Measurements from ENCODE around the gene CEP120. TPM values are rescaled to one million over a fixed set of nuclear protein-coding genes. Genes with fewer than 3 reads are reported as not detected.
"Not testable (repeated sequence)": the region's sequence is repeated elsewhere in the genome, so short reads cannot be mapped to it uniquely, and the experiment has no call there.

Gene CEP120
- total RNA-seq, 1 donor from 2014 or later, result 13.6 TPM

- Mint-ChIP-seq H3K27me3 (ENCODE audit: unreplicated experiment) (no peaks in the 10 kb centered on the region), H3K36me3 (ENCODE audit: low read depth, unreplicated experiment) (peaks cover 16% of the 10 kb centered on the region), H3K4me1 (ENCODE audit: unreplicated experiment) (no peaks in the 10 kb centered on the region), H3K27ac (ENCODE audit: unreplicated experiment) (no peak overlapping the region), H3K4me3 (ENCODE audit: unreplicated experiment) (peak overlapping the region; percentile 60), H3K9me3 (ENCODE audit: unreplicated experiment) (no peaks in the 10 kb centered on the region)
- TF ChIP-seq CTCF (IDR thresholded peaks at IDR 0.05; ENCODE audit: unreplicated experiment), result no peak
- no peak for DNase-seq (ENCODE audit: low spot score)
Measured at GRCh38 chr5:123401320-123401719, 21.9 kb downstream of the CEP120 start.

GRCh38 chr5:123400870-123401291 lies 22.3 kb downstream of the CEP120 start:
- H3K27me3 Mint-ChIP-seq (ENCODE audit: unreplicated experiment); DNase-seq (ENCODE audit: low spot score); H3K4me3 Mint-ChIP-seq (ENCODE audit: unreplicated experiment); H3K27ac Mint-ChIP-seq (ENCODE audit: unreplicated experiment); H3K4me1 Mint-ChIP-seq (ENCODE audit: unreplicated experiment); H3K9me3 Mint-ChIP-seq (ENCODE audit: unreplicated experiment): not testable (repeated sequence)
- H3K36me3 Mint-ChIP-seq (ENCODE audit: low read depth, unreplicated experiment), result peaks cover 16% of the 10 kb centered on the region

- no peak for TF ChIP-seq CTCF (IDR thresholded peaks at IDR 0.05; ENCODE audit: unreplicated experiment)
Measured at GRCh38 chr5:123398058-123398733, 25.0 kb downstream of the CEP120 start.

GRCh38 chr5:123397538-123397937 lies 25.7 kb downstream of the CEP120 start:
- H3K27me3 Mint-ChIP-seq (ENCODE audit: unreplicated experiment), result no peaks in the 10 kb centered on the region
- H3K36me3 Mint-ChIP-seq (ENCODE audit: low read depth, unreplicated experiment), result peaks cover 12% of the 10 kb centered on the region
- no peak for TF ChIP-seq CTCF (IDR thresholded peaks at IDR 0.05; ENCODE audit: unreplicated experiment)
- H3K4me1 Mint-ChIP-seq (ENCODE audit: unreplicated experiment), result no peaks in the 10 kb centered on the region
- H3K27ac Mint-ChIP-seq (ENCODE audit: unreplicated experiment), result no peak overlapping the region
- DNase-seq (ENCODE audit: low spot score), result no peak
- no peaks in the 10 kb centered on the region for H3K9me3 Mint-ChIP-seq (ENCODE audit: unreplicated experiment)
- H3K4me3 Mint-ChIP-seq (ENCODE audit: unreplicated experiment), result no peak overlapping the region

More at GRCh38 chr5:123398058-123398733, 25.0 kb downstream of the CEP120 start:
- no peak overlapping the region for H3K27ac Mint-ChIP-seq (ENCODE audit: unreplicated experiment)
- no peaks in the 10 kb centered on the region for H3K4me1 Mint-ChIP-seq (ENCODE audit: unreplicated experiment)
- no peaks in the 10 kb centered on the region for H3K27me3 Mint-ChIP-seq (ENCODE audit: unreplicated experiment)
- H3K4me3 Mint-ChIP-seq (ENCODE audit: unreplicated experiment), result no peak overlapping the region
- DNase-seq (ENCODE audit: low spot score), result no peak
- H3K9me3 Mint-ChIP-seq (ENCODE audit: unreplicated experiment), result no peaks in the 10 kb centered on the region
- peaks cover 16% of the 10 kb centered on the region for H3K36me3 Mint-ChIP-seq (ENCODE audit: low read depth, unreplicated experiment)

GRCh38 chr5:123391009-123391408 lies 32.2 kb downstream of the CEP120 start:
- Mint-ChIP-seq H3K27me3 (ENCODE audit: unreplicated experiment) (no peaks in the 10 kb centered on the region), H3K27ac (ENCODE audit: unreplicated experiment) (no peak overlapping the region), H3K9me3 (ENCODE audit: unreplicated experiment) (no peaks in the 10 kb centered on the region), H3K4me3 (ENCODE audit: unreplicated experiment) (no peak overlapping the region), H3K36me3 (ENCODE audit: low read depth, unreplicated experiment) (no peaks in the 10 kb centered on the region), H3K4me1 (ENCODE audit: unreplicated experiment) (no peaks in the 10 kb centered on the region)
- no peak for DNase-seq (ENCODE audit: low spot score)
- TF ChIP-seq CTCF (IDR thresholded peaks at IDR 0.05; ENCODE audit: unreplicated experiment), result no peak

Data from endothelial cell (in vitro differentiated cells).